NK-92 (cell line): ENCODE results near the gene KLHL15.
"Not testable (repeated sequence)": the region's sequence is repeated elsewhere in the genome, so short reads cannot be mapped to it uniquely, and the experiment has no call there.

Source experiments
- DNase-seq: peaks from one replicate; lab custom pipeline; 2025; ENCODE audit not compliant: unreplicated experiment; lab: John Stamatoyannopoulos, UW

Gene KLHL15

GRCh38 chrX:24019448-24019847, 7.5 kb downstream of the KLHL15 start:
- no peak for DNase-seq

DNA sequence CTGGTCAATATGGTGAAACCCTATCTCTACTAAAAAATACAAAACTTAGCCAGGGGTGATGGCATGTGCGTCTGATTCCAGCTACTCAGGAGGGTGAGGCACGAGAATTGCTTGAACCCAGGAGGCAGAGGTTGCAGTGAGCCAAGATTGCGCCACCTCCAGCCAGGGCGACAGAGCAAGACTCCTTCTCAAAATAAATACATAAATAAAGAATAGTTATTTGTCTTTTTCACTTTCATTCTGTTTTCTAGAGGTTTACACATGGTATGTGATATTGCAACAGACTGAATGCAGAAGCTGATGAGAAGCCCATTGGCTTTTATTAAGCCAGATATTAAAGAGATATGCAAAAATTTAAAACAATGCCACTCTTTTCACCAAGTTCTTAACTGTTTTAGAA, 8.2 kb downstream of the KLHL15 start:
- no peak for DNase-seq

DNA sequence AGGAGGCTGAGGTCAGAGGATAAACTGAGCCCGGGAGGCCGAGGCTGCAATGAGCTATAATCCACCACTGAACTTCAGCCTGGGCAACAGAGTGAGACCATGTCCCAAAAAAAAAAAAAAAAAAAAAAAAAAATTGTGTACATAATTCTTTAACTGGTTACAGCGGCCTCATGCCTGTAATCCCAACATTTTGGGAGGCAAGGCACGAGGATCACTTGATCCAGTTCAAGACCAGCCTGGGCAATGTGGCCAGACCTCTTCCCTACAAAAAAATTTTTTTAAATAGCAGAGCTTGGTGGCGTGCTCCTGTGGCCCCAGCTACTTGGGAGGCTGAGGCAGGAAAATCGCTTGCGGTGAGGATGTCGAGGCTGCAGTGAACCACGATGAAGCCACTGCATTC, 9.3 kb downstream of the KLHL15 start:
- DNase-seq, result no peak

DNA sequence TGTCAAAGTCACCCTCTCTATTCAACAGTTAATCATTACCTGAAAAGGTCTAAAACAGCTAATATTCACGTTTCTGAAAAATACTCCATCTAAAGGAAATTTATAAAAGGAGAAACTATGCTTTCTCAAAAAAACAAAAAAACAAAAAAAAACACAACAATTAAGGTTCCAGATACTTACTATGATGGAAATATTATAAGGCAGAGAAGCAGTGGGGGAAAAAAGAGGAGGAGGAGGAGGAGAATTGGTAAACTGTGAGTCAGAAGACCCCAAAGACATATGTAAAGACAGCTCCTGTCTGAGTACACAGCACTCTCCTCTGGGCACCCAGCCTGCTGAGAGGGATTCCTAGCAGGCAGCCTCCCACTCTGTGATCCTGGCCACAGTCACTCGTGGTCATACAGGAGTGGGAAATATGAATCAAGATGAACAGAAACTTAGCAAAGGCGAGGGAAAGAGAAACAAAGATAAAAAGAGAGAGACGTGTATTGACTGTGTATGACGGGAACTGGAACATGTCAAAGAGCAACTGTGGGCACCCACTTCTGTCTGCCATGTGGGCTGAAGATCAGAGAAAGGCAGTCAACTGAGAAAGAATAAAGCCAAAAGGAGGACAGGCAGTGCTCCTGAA, 12.5 kb downstream of the KLHL15 start:
- no peak for DNase-seq

- DNase-seq, result no peak
Observed at GRCh38 chrX:24012266-24012665, 14.7 kb downstream of the KLHL15 start.

DNA sequence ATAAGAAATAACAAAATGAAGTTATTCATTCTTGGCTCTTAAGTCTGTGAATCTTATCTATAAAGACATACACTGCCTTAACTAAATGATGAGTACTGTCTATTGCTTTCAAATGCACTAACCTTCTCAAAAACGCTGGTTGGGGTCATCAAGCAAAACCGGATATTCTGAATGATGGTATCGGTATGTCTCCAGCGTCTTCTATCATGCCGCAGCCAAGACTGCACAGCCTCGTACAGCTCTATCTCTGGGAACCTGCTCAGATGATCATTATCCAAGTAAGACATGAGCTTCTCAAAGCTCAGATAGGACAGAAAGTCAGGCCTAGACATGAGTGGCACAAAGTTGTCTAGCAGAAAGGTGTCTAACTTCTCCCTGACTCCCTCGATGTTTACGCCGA, 21.1 kb downstream of the KLHL15 start:
- no peak for DNase-seq

DNA sequence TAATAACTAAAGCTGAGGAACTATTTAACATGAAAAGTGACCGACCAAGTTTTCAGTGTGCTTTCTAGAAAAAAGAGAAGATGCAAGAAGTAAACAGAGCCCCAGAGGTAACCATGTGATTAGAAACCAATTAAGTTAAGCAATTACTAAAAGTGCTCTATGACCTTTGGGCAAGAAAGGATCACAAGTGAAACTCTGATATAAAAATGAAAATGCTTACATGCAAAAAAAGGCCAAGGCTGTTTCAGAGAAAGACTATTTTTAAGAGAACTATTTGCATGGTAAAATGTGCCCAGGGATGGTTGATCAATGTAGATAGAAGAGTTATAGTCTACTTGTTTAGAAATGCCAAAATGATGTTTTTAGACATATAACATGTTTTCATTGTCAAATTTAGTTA, 22.0 kb downstream of the KLHL15 start:
- DNase-seq, result no peak

- no peak for DNase-seq
Observed at GRCh38 chrX:24002792-24003191, 24.2 kb downstream of the KLHL15 start.

- no peak for DNase-seq
Observed at GRCh38 chrX:24002167-24002566, 24.8 kb downstream of the KLHL15 start.

DNA sequence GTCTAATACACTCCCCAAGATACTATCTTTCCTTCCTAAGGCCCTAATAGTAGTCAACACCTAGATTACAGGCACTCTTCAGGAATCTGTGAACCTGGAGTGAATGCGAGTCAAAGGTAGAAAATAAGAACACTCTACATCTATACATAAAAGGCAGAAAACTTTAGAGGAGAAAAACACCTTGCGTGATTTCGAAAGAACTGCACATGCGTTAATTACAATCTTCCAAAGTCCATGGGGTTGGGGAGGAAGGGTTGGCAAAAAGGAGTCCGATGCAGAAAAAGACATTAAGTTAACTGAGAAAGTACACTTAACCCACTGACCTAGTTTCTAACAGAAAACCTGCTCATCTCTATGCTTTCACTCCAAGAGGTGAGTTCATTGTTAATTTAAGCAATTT, 27.3 kb downstream of the KLHL15 start:
- no peak for DNase-seq

GRCh38 chrX:23993012-23993633, 33.9 kb downstream of the KLHL15 start:
- DNase-seq, result no peak

DNA sequence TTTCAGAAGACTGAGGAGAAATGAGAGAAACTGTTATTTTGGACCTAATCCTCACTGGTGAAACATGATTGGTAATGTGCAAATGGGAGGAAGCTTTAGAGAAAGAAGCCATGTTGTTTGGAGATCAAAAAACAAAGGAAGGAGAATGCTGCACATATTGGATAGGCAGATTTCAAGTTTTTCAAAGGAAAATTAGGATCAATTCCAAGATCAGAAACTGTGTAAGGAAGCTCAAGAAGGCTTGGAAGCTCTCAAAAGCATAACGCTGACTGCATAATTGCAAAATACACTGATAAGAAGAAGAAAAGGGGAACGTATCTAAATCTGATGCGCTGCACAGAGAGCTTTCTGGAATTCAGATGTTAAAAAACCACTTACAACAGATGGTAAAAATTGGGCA, 34.6 kb downstream of the KLHL15 start:
- no peak for DNase-seq

GRCh38 chrX:23990455-23990854, 36.5 kb downstream of the KLHL15 start:
- no peak for DNase-seq

DNA sequence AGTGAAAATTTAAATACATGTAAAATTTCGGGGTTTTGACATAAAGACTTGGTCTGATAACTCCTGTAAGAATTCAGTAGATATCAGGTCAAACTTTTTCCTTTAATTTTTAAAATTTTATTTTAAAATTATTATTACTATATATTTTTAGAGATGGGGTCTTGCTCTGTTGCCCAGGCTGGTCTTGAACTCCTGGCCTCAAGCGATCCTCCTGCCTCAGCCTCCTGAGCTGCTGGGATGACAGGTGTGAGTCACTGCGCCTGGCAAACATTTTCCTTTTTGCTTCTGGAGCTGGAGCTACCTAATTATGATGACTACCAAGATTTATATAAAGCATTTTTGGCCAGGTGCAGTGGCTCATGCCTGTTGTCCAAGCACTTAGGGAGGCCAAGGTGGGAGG, 37.3 kb downstream of the KLHL15 start:
- DNase-seq, result no peak

DNA sequence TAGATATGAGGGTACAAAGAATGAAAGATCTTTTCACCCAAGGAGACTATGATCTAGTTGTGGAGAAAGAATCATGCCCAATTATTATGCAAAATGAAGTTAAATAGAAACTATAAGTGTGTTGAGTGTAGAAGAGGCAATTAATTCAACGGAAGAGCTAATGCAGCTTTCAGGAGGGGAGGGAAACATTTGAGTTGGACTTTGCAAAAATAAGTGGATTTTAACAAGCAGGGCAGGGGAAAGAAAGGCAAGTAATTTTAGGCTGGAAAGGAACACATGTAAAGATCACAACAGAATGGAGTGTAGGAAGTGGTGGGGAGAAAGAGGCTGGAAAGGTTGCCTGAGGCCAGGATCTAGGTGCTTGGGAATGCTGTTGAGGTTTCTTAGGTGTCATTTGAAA, 44.1 kb downstream of the KLHL15 start:
- no peak for DNase-seq

DNA sequence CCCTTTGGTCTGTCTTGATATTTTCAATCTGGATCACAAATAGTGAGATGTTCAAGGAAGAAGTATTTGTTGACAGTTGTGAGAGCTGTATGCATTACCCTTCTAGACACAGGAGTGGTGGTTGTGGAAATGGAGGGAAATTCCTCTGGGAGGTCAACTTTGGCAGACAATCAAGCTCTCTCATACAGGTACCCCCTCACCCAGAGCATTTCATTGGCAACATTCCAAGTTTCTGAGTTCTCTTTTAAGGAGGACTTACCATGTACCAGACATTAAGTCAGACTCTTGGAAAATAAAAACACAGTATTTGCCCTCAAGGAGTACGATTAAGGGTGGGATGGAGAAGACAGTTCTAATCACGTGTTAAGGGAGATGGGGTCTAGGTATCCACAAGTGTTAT, 45.3 kb downstream of the KLHL15 start:
- DNase-seq, result no peak

- no peak for DNase-seq
Observed at GRCh38 chrX:23981222-23981621, 45.8 kb downstream of the KLHL15 start.

DNA sequence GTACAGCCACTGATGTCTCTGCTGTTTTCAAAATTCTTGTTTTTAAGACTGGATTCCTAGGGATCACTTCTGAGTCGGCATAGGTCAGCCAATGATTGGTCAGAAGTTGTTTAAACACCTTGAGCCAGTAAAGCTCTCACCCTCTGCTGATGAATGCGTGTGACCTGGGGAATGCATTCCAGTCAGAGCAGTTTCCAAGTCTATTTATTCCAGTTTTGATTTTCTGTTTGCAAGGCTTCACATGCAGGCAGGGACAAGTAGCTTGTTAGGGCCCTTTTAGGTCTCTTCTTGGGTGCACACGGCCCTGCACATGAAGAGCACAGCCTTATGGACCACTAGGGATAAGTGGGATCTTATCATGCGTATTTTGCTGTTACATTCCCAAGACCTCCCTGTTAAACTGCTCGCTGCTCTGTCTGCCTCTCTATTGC, 47.0 kb downstream of the KLHL15 start:
- DNase-seq, result no peak

DNA sequence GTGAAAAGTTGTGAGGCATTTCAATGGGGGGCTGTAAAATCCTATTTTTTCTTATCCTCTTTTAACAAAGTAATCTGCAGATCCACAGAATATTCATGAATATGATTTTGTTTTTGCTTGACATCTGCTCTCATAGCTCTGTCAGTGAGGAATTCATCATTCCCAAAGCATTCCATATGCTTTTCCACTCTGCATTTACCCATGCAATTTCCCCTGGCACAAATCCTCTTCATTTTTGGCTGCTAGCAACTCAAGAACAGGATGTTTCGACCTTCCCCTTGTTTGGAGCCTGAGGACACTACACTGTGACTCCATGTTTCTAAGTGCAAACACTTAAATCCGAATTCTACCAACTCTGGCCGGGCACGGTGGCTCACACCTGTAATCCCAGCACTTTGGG, 48.5 kb downstream of the KLHL15 start:
- no peak for DNase-seq

DNA sequence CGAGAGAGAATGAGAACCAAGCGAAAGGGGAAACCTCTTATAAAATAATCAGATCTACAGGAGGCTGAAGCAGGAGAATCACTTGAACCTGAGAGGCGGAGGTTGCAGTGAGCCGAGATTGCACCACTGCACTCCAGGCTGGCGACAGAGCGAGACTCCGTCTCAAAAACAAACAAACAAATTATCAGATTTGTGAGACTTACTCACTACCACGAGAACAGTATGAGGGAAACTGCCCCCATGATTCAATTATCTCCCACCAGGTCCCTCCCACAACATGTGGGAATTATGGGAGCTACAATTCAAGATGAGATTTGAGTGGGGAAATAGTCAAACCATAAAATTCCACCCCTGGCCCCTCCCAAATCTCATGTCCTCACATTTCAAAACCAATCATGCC, 61.4 kb downstream of the KLHL15 start:
- DNase-seq, result not testable (repeated sequence)

- DNase-seq, result no peak
Observed at GRCh38 chrX:23964191-23964590, 62.8 kb downstream of the KLHL15 start.

GRCh38 chrX:23959781-23960180, 67.2 kb downstream of the KLHL15 start:
- no peak for DNase-seq

GRCh38 chrX:23954396-23954795, 72.6 kb downstream of the KLHL15 start:
- no peak for DNase-seq
